Keratinocyte (primary cell): ENCODE results near the gene NIPAL1.

Experiments used
- CTCF ChIP-seq, 3 experiments: IDR thresholded peaks in 1 of 3; conservative IDR thresholded peaks in 1 of 3; optimal IDR thresholded peaks in 1 of 3; 2 replicates in 2 of 3; 3 replicates in 1 of 3; pipeline versions ENCODE3 to v1.5.1; 2011; ENCODE audit warnings: low read length in 3 of 3, mild to moderate bottlenecking in 3 of 3, moderate library complexity in 2 of 3, control low read depth in 1 of 3, inconsistent platforms in 1 of 3; ENCODE audit not compliant: insufficient read depth in 2 of 3; ENCODE audit errors: extremely low read depth in 1 of 3
- EZH2 ChIP-seq: IDR thresholded peaks from one replicate; pipeline ENCODE4 v1.6.1; 2012; ENCODE audit warnings: inconsistent platforms, mild to moderate bottlenecking, low read length, moderate library complexity

GRCh38 chr4:48018112-48018511 lies 1.5 kb downstream of the NIPAL1 start:
- TF ChIP-seq CTCF (optimal IDR thresholded peaks at IDR 0.05 in 1 of 3, IDR thresholded peaks at IDR 0.05 in 1 of 3, conservative IDR thresholded peaks at IDR 0.05 in 1 of 3; ENCODE audit: extremely low read depth in 1 of 3, insufficient read depth in 2 of 3, low read length in 3 of 3) (no peak), EZH2 (no peak)
